Astrocyte (in vitro differentiated cells and primary cell): ENCODE measurements around the gene NOP10. TPM values are rescaled to one million over a fixed set of nuclear protein-coding genes. Genes with fewer than 3 reads are reported as not detected.
"Not testable (repeated sequence)": the region's sequence is repeated elsewhere in the genome, so short reads cannot be mapped to it uniquely, and the experiment has no call there.

Experiments used
- DNase-seq: peaks from one replicate; pipeline ENCODE4 v3.0.0-alpha.2; 2010; ENCODE audit warnings: low read depth
- FAIRE-seq: peaks from 2 replicates; lab custom pipeline; 2011; peaks lifted over from hg19 to GRCh38; lab: Jason Lieb, UNC
- H2AFZ ChIP-seq: 2 replicates; pipeline ENCODE4 v1.6.0; 2012; ENCODE audit warnings: low read depth, low read length, inconsistent platforms
- H3K27ac ChIP-seq: 2 replicates; pipeline ENCODE4 v1.5.1; 2011; ENCODE audit warnings: low read depth, low read length, inconsistent platforms
- H3K27me3 ChIP-seq: 2 replicates; pipeline ENCODE4 v1.6.0; 2011; ENCODE audit warnings: low read length, inconsistent platforms; ENCODE audit not compliant: insufficient read depth
- H3K36me3 ChIP-seq: 2 replicates; pipeline ENCODE4 v1.5.1; 2011; ENCODE audit warnings: low read length, inconsistent platforms; ENCODE audit not compliant: insufficient read depth
- H3K4me1 ChIP-seq: 2 replicates; pipeline ENCODE4 v1.5.1; 2011; ENCODE audit warnings: low read length, inconsistent platforms; ENCODE audit not compliant: insufficient read depth
- H3K4me2 ChIP-seq: 2 replicates; pipeline ENCODE4 v1.6.0; 2012; ENCODE audit warnings: low read length, inconsistent platforms
- H3K4me3 ChIP-seq: 2 replicates; pipeline ENCODE4 v1.5.1; 2011; ENCODE audit warnings: low read depth, mild to moderate bottlenecking, low read length, inconsistent platforms; ENCODE audit not compliant: insufficient read depth
- H3K79me2 ChIP-seq: 2 replicates; pipeline ENCODE4 v1.6.0; 2012; ENCODE audit warnings: mild to moderate bottlenecking, low read length, inconsistent platforms; ENCODE audit not compliant: insufficient read depth
- H3K9ac ChIP-seq: 2 replicates; pipeline ENCODE4 v1.6.0; 2012; ENCODE audit warnings: mild to moderate bottlenecking, low read length, inconsistent platforms
- H3K9me3 ChIP-seq: 2 replicates; pipeline ENCODE4 v1.5.1; 2012; ENCODE audit warnings: low read depth, mild to moderate bottlenecking, low read length, inconsistent platforms; ENCODE audit not compliant: insufficient read depth
- H4K20me1 ChIP-seq: 2 replicates; pipeline ENCODE4 v1.6.0; 2012; ENCODE audit warnings: low read length, inconsistent platforms; ENCODE audit not compliant: insufficient read depth
- H3K27ac Mint-ChIP-seq: one replicate; pipeline ENCODE4 v1.8.0; 2021; ENCODE audit warnings: mild to moderate bottlenecking, mixed read lengths; ENCODE audit not compliant: unreplicated experiment
- H3K27me3 Mint-ChIP-seq: one replicate; pipeline ENCODE4 v1.8.0; 2021; ENCODE audit warnings: low read depth, mixed read lengths; ENCODE audit not compliant: unreplicated experiment
- H3K36me3 Mint-ChIP-seq: one replicate; pipeline ENCODE4 v1.8.0; 2021; ENCODE audit warnings: low read depth, mixed read lengths; ENCODE audit not compliant: unreplicated experiment
- H3K4me1 Mint-ChIP-seq: one replicate; pipeline ENCODE4 v1.8.0; 2021; ENCODE audit warnings: low read depth, mixed read lengths; ENCODE audit not compliant: unreplicated experiment
- H3K4me3 Mint-ChIP-seq: one replicate; pipeline ENCODE4 v1.8.0; 2021; ENCODE audit warnings: mild to moderate bottlenecking, moderate library complexity, mixed read lengths; ENCODE audit not compliant: unreplicated experiment
- H3K9me3 Mint-ChIP-seq: one replicate; pipeline ENCODE4 v1.8.0; 2021; ENCODE audit warnings: mild to moderate bottlenecking, mixed read lengths; ENCODE audit not compliant: unreplicated experiment
- CTCF ChIP-seq: IDR thresholded peaks from 2 replicates; pipeline ENCODE4 v1.5.1; 2011; ENCODE audit warnings: low read depth, mild to moderate bottlenecking, inconsistent platforms, low read length, moderate library complexity; ENCODE audit not compliant: insufficient read depth
- EZH2 ChIP-seq: IDR thresholded peaks from 2 replicates; pipeline ENCODE4 v1.6.1; 2012; ENCODE audit warnings: mild to moderate bottlenecking, low read length, inconsistent platforms; ENCODE audit not compliant: insufficient read depth
- total RNA-seq: library from RNA; stranded (reverse); gene quantifications from 2 replicates; pipeline ENCODE4 v1.2.1, GENCODE V29; 2021

The NOP10 gene
- total RNA-seq, 1 donor from 2014 or later, result 224 TPM

DNA sequence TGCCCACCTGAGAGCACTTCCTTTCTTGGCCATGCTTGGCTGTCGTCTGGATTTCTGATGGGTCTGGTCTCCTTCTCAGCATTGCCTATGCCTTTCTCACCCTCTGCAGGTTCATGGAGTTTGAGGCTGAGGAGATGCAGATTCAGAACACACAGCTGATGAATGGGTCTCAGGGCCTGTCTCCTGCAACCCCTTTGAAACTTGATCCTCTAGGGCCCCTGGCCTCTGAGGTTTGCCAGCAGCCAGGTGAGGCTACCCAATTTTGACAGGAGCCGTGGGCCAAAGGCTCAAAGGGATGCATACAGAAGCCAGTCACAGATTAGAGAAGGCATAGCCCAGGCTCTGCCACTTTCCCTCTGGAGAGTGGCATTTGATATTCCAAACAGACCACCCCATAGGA lies 10.7 kb upstream of the NOP10 start:
- DNase-seq, result no peak
- Mint-ChIP-seq H3K27ac (no peak overlapping the region), H3K36me3 (peaks cover 20% of the 10 kb centered on the region), H3K27me3 (peaks cover 6% of the 10 kb centered on the region), H3K4me1 (no peaks in the 10 kb centered on the region), H3K4me3 (no peak overlapping the region), H3K9me3 (no peaks in the 10 kb centered on the region)
- TF ChIP-seq CTCF, result no peak
- no peak for TF ChIP-seq EZH2
- Histone ChIP-seq H4K20me1 (no peaks in the 10 kb centered on the region), H3K36me3 (peaks cover 4% of the 10 kb centered on the region), H3K9ac (no peak overlapping the region), H3K27ac (no peak overlapping the region), H2AFZ (no peak overlapping the region), H3K4me1 (no peaks in the 10 kb centered on the region), H3K4me2 (no peak overlapping the region), H3K79me2 (no peaks in the 10 kb centered on the region), H3K9me3 (no peaks in the 10 kb centered on the region), H3K27me3 (peaks cover 2% of the 10 kb centered on the region), H3K4me3 (no peak overlapping the region)
- FAIRE-seq, result no peak

GRCh38 chr15:34352996-34353395 lies 10.1 kb upstream of the NOP10 start:
- not testable (repeated sequence) for H3K4me1 ChIP-seq, H3K27me3 Mint-ChIP-seq, H3K79me2 ChIP-seq, H3K4me2 ChIP-seq, DNase-seq, H4K20me1 ChIP-seq, H2AFZ ChIP-seq, H3K27ac ChIP-seq, H3K4me3 ChIP-seq, H3K27ac Mint-ChIP-seq, H3K36me3 ChIP-seq, FAIRE-seq, H3K4me1 Mint-ChIP-seq, H3K4me3 Mint-ChIP-seq, H3K27me3 ChIP-seq, H3K9ac ChIP-seq, H3K9me3 Mint-ChIP-seq, H3K9me3 ChIP-seq
- H3K36me3 Mint-ChIP-seq, result peaks cover 18% of the 10 kb centered on the region

GRCh38 chr15:34349769-34350168 lies 6.8 kb upstream of the NOP10 start:
- Mint-ChIP-seq H3K27me3 (peaks cover 8% of the 10 kb centered on the region), H3K9me3 (no peaks in the 10 kb centered on the region), H3K4me3 (no peak overlapping the region), H3K4me1 (no peaks in the 10 kb centered on the region), H3K27ac (no peak overlapping the region), H3K36me3 (peaks cover 11% of the 10 kb centered on the region)
- Histone ChIP-seq H3K79me2 (no peaks in the 10 kb centered on the region), H3K4me1 (no peaks in the 10 kb centered on the region), H3K4me2 (no peak overlapping the region), H4K20me1 (no peaks in the 10 kb centered on the region), H3K27ac (no peak overlapping the region), H3K4me3 (no peak overlapping the region), H3K36me3 (no peaks in the 10 kb centered on the region), H2AFZ (no peak overlapping the region), H3K9ac (no peak overlapping the region), H3K27me3 (peaks cover 2% of the 10 kb centered on the region), H3K9me3 (no peaks in the 10 kb centered on the region)
- no peak for TF ChIP-seq CTCF
- TF ChIP-seq EZH2, result no peak
- FAIRE-seq (no peak), DNase-seq (no peak)
